Activated CD8-positive, alpha-beta T cell treated with anti-CD3 and anti-CD28 coated beads, Interleukin-2, amount 10 ng/mL, durations not matched to agents 7 days and 5 days (primary cell): ENCODE results near the gene ABCA2. TPM values are rescaled to one million over a fixed set of nuclear protein-coding genes. Genes with fewer than 3 reads are reported as not detected.

Source experiments
- ATAC-seq: fragments of 150-1000 bp; cut with Tn5 transposase; one replicate; pipeline ENCODE4 v1.10.0; 2021; ENCODE audit warnings: moderate library complexity
- CTCF ChIA-PET: fragments of 350-600 bp; sonication (Branson Sonifier 250); formaldehyde crosslinking; loops from one replicate; lab custom pipeline; 2021; ENCODE audit warnings: antibody characterized with exemption; lab: Charles Lee
- POLR2A ChIA-PET: fragments of 350-600 bp; sonication (Branson Sonifier 250); formaldehyde crosslinking; loops from one replicate; lab custom pipeline; 2021; ENCODE audit warnings: antibody characterized with exemption; lab: Charles Lee
- DNase-seq: peaks from one replicate; pipeline ENCODE4 v3.0.0-alpha.2; 2020
- H3K27ac Mint-ChIP-seq: one replicate; pipeline ENCODE4 v1.8.0; 2021; ENCODE audit warnings: mild to moderate bottlenecking, mixed read lengths
- H3K27me3 Mint-ChIP-seq: one replicate; pipeline ENCODE4 v1.8.0; 2021; ENCODE audit warnings: low read depth, mixed read lengths
- H3K36me3 Mint-ChIP-seq: one replicate; pipeline ENCODE4 v1.8.0; 2021; ENCODE audit warnings: low read depth, mixed read lengths
- H3K4me1 Mint-ChIP-seq: one replicate; pipeline ENCODE4 v1.8.0; 2021; ENCODE audit warnings: low read depth, mixed read lengths
- H3K4me3 Mint-ChIP-seq: one replicate; pipeline ENCODE4 v1.8.0; 2021; ENCODE audit warnings: mild to moderate bottlenecking, mixed read lengths
- H3K9me3 Mint-ChIP-seq: one replicate; pipeline ENCODE4 v1.8.0; 2022; ENCODE audit warnings: mixed read lengths; ENCODE audit not compliant: insufficient read depth
- total RNA-seq, 2 experiments: library from RNA; stranded (reverse); gene quantifications; one replicate each; pipeline ENCODE4 v1.2.3, GENCODE V29; 2021

ABCA2 gene
- total RNA-seq, 2 experiments from 2014 or later: 61.5 to 62.0 TPM

DNA sequence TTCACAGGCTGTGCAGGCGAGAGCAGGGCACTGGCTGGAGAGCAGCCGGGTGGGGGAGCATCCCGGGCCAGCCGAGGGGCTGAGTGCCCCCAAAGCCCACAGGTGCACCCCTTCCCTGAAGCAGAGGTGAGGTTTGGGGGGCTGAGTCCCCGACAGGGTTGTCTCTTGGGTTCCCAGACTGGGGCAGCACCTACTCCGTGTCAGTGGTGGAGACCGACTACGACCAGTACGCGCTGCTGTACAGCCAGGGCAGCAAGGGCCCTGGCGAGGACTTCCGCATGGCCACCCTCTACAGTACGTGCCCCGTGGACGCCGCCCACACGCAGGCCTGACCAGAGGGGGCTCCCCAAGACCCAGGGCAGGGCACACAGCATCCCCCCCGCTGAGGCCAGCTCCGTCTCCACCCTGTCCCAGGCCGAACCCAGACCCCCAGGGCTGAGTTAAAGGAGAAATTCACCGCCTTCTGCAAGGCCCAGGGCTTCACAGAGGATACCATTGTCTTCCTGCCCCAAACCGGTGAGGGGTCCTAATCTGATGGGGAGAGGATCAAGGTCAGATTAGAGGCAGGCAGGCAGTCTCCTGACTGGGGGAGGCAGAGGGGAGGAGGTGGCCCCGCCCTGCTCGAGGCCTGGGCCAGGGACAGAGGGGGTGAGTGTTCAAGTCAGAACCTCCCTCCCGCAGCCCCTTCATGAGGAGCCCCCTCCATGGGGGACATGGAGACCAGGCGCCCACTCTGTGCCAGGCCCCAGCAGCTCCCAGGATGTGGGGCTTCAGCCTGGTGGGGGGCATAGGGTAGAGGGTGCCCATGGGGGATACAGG is 48.1 kb downstream of the ABCA2 start:
- Mint-ChIP-seq H3K4me3 (no peak overlapping the region), H3K9me3 (no peaks in the 10 kb centered on the region), H3K27me3 (peaks cover 9% of the 10 kb centered on the region), H3K27ac (no peak overlapping the region), H3K36me3 (no peaks in the 10 kb centered on the region), H3K4me1 (peaks cover 16% of the 10 kb centered on the region)
- ChIA-PET CTCF (no interaction called here), POLR2A (interaction anchor here (1.5 kb wide), 1 partner anchor 13 kb away, joined by 3 read pairs; the partner anchor contains the start of gene PAXX)
- ATAC-seq: no peak
- no peak for DNase-seq

- peaks cover 4% of the 10 kb centered on the region for H3K27me3 Mint-ChIP-seq
- no peak overlapping the region for H3K27ac Mint-ChIP-seq
- peaks cover 25% of the 10 kb centered on the region for H3K4me1 Mint-ChIP-seq
- POLR2A ChIA-PET: interaction anchor here (0.8 to 1.5 kb wide), 2 partner anchors 13 to 14 kb away, joined by 3 to 4 read pairs; partner anchors contain the start of gene PAXX
- ATAC-seq (peak; percentile 14), DNase-seq (no peak)
- no peaks in the 10 kb centered on the region for H3K36me3 Mint-ChIP-seq
- no peak overlapping the region for H3K4me3 Mint-ChIP-seq
- CTCF ChIA-PET: no interaction called here
- no peaks in the 10 kb centered on the region for H3K9me3 Mint-ChIP-seq
Measured at GRCh38 chr9:136978865-136979544, 49.0 kb downstream of the ABCA2 start.

- POLR2A ChIA-PET: interaction anchor here (0.8 kb wide), 1 partner anchor 14 kb away, joined by 4 read pairs; no protein-coding TSS in a partner anchor
- peaks cover 25% of the 10 kb centered on the region for H3K4me1 Mint-ChIP-seq
- H3K36me3 Mint-ChIP-seq: no peaks in the 10 kb centered on the region
- DNase-seq (peak; percentile 75), ATAC-seq (peak; percentile 47)
- no peak overlapping the region for H3K27ac Mint-ChIP-seq
- H3K4me3 Mint-ChIP-seq: no peak overlapping the region
- no peaks in the 10 kb centered on the region for H3K27me3 Mint-ChIP-seq
- H3K9me3 Mint-ChIP-seq: no peaks in the 10 kb centered on the region
- CTCF ChIA-PET: interaction anchor here (1.0 to 1.2 kb wide), 2 partner anchors 30 to 57 kb away, joined by 3 to 4 read pairs; no protein-coding TSS in a partner anchor
Measured at GRCh38 chr9:136978073-136978864, 49.8 kb downstream of the ABCA2 start.

GRCh38 chr9:136977649-136978072 is 50.4 kb downstream of the ABCA2 start:
- no peaks in the 10 kb centered on the region for H3K36me3 Mint-ChIP-seq
- H3K27ac Mint-ChIP-seq: no peak overlapping the region
- ATAC-seq (no peak), DNase-seq (no peak)
- H3K9me3 Mint-ChIP-seq: no peaks in the 10 kb centered on the region
- H3K27me3 Mint-ChIP-seq: no peaks in the 10 kb centered on the region
- H3K4me1 Mint-ChIP-seq: peaks cover 25% of the 10 kb centered on the region
- POLR2A ChIA-PET: no interaction called here
- CTCF ChIA-PET: interaction anchor here (1.0 to 1.2 kb wide), 2 partner anchors 30 to 58 kb away, joined by 3 to 4 read pairs; no protein-coding TSS in a partner anchor
- no peak overlapping the region for H3K4me3 Mint-ChIP-seq

- H3K27ac Mint-ChIP-seq: no peak within 1 kb of the TSS
- CTCF ChIA-PET: no interaction called here
- peaks cover 25% of the 10 kb centered on the region for H3K4me1 Mint-ChIP-seq
- no peak within 1 kb of the TSS for H3K4me3 Mint-ChIP-seq
- ATAC-seq (no peak), DNase-seq (no peak)
- no peaks in the 10 kb centered on the region for H3K36me3 Mint-ChIP-seq
- no peaks in the 10 kb centered on the region for H3K9me3 Mint-ChIP-seq
- H3K27me3 Mint-ChIP-seq: no peaks in the 10 kb centered on the region
- POLR2A ChIA-PET: no interaction called here
Measured at GRCh38 chr9:136977223-136977622, 50.8 kb downstream of the ABCA2 start, which contains the start of gene PTGDS. Gene PTGDS, plus strand, starts transcription at chr9:136977504. Its CDS starts 75 bp downstream, at chr9:136977579.

DNA sequence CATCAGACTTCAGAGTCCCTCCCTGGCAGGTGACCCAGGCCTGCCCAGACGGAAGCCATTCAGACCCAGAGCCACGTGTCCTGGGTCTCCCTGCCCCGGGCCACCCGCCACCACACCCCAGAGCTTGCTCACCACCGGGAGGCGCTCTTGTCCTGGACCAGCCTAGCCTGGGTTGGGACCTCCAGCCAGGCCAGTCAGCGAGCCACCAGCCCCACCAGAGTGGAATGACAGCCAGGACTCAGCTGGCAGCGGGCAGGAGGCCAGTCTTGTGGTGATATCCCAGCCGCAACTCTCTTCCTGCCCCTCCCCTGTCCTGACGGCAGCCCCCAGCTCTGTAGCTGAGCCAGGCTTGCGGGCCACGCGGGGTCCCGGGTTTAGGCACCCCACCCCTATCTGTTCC is 52.4 kb downstream of the ABCA2 start:
- no peaks in the 10 kb centered on the region for H3K9me3 Mint-ChIP-seq
- ChIA-PET CTCF (interaction anchor here (0.7 to 3.3 kb wide), 8 partner anchors 10 to 133 kb away, joined by 3 to 25 read pairs (median 4); partner anchors contain the start of genes AJM1 and FUT7), POLR2A (interaction anchor here (2.5 kb wide), 1 partner anchor 16 kb away, joined by 10 read pairs; no protein-coding TSS in a partner anchor)
- H3K36me3 Mint-ChIP-seq: no peaks in the 10 kb centered on the region
- H3K4me3 Mint-ChIP-seq: peak overlapping the region; percentile 38
- no peaks in the 10 kb centered on the region for H3K27me3 Mint-ChIP-seq
- ATAC-seq: no peak
- H3K4me1 Mint-ChIP-seq: peaks cover 25% of the 10 kb centered on the region
- peak; percentile 47 for DNase-seq
- H3K27ac Mint-ChIP-seq: peak overlapping the region; percentile 60

GRCh38 chr9:136974817-136975535 is 53.1 kb downstream of the ABCA2 start:
- Mint-ChIP-seq H3K27ac (peak overlapping the region; percentile 60), H3K27me3 (no peaks in the 10 kb centered on the region), H3K4me1 (peaks cover 25% of the 10 kb centered on the region), H3K4me3 (peak overlapping the region; percentile 38), H3K36me3 (no peaks in the 10 kb centered on the region), H3K9me3 (no peaks in the 10 kb centered on the region)
- CTCF ChIA-PET: interaction anchor here (0.7 to 3.3 kb wide), 10 partner anchors 9 to 133 kb away, joined by 3 to 25 read pairs (median 6); partner anchors contain the start of genes AJM1 and PAXX
- POLR2A ChIA-PET: interaction anchor here (2.5 kb wide), 1 partner anchor 17 kb away, joined by 10 read pairs; no protein-coding TSS in a partner anchor
- ATAC-seq: no peak
- DNase-seq: no peak

GRCh38 chr9:136973618-136974617 is 54.1 kb downstream of the ABCA2 start:
- ChIA-PET POLR2A (interaction anchor here (2.5 kb wide), 1 partner anchor 18 kb away, joined by 10 read pairs; no protein-coding TSS in a partner anchor), CTCF (interaction anchor here (1.1 to 3.3 kb wide), 6 partner anchors 8 to 132 kb away, joined by 3 to 25 read pairs (median 8); partner anchors contain the start of genes AJM1 and PAXX)
- H3K27ac Mint-ChIP-seq: no peak overlapping the region
- DNase-seq: no peak
- H3K27me3 Mint-ChIP-seq: no peaks in the 10 kb centered on the region
- ATAC-seq: no peak
- peaks cover 25% of the 10 kb centered on the region for H3K4me1 Mint-ChIP-seq
- no peak overlapping the region for H3K4me3 Mint-ChIP-seq
- no peaks in the 10 kb centered on the region for H3K36me3 Mint-ChIP-seq
- H3K9me3 Mint-ChIP-seq: no peaks in the 10 kb centered on the region

GRCh38 chr9:136972743-136973142 is 55.3 kb downstream of the ABCA2 start:
- H3K27me3 Mint-ChIP-seq: no peaks in the 10 kb centered on the region
- H3K36me3 Mint-ChIP-seq: no peaks in the 10 kb centered on the region
- no peak for DNase-seq
- no peak overlapping the region for H3K27ac Mint-ChIP-seq
- peaks cover 25% of the 10 kb centered on the region for H3K4me1 Mint-ChIP-seq
- no peaks in the 10 kb centered on the region for H3K9me3 Mint-ChIP-seq
- POLR2A ChIA-PET: no interaction called here
- CTCF ChIA-PET: interaction anchor here (2.3 kb wide), 1 partner anchor 56 kb away, joined by 8 read pairs; no protein-coding TSS in a partner anchor
- ATAC-seq: no peak
- no peak overlapping the region for H3K4me3 Mint-ChIP-seq
